IPS-18c (cell line): Measurements from ENCODE around the gene RGS10.

ENCODE experiments used
- H3K4me3 ChIP-seq: 2 replicates; pipeline ENCODE4 v1.7.0; 2013; ENCODE audit warnings: low read depth, mild to moderate bottlenecking, low read length, moderate library complexity; ENCODE audit not compliant: insufficient read depth
- H3K9me3 ChIP-seq: one replicate; pipeline ENCODE4 v1.6.1; 2013; ENCODE audit warnings: mild to moderate bottlenecking, low read length, moderate library complexity; ENCODE audit not compliant: control insufficient read depth, insufficient read depth

RGS10 gene

GRCh38 chr10:119491966-119492757 lies 50.4 kb downstream of the RGS10 start:
- no peaks in the 10 kb centered on the region for H3K9me3 ChIP-seq
- no peak overlapping the region for H3K4me3 ChIP-seq

DNA sequence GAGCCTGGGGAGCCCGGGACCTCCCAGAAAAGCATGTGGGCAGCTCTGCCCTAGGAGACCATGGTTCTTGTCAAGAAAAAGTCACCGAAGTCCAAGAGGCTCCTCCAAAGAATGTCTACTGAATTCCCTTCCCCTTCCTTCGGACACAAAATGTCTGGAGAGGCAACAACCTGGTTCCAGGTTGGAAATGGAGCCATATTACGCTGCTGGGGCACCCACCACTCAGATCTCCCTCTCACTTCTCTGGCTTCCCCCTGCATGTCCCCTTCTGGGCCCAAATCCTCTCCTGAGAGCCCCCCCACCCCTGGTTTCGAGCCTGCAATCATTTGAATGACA lies 52.6 kb downstream of the RGS10 start:
- no peaks in the 10 kb centered on the region for H3K9me3 ChIP-seq
- no peak overlapping the region for H3K4me3 ChIP-seq

DNA sequence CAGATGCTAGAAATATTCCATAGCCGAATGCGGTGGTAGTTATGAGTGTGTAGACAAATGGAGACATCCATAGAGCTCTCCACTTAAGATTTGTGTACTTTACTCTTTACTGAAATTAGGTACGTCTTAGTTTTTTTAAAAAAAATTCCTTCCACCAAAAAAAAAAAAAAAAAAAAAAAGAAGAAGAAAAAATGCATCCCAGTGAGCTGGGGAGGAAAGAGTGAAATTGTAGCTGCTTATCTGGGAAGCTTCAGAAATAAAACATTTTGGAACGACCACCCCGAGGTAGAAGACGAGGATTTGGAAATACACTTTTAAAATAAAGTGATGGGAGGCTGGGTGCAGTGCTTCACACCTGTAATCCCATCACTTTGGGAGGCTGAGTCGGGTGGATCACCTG lies 53.8 kb downstream of the RGS10 start:
- no peak overlapping the region for H3K4me3 ChIP-seq
- H3K9me3 ChIP-seq, result no peaks in the 10 kb centered on the region

DNA sequence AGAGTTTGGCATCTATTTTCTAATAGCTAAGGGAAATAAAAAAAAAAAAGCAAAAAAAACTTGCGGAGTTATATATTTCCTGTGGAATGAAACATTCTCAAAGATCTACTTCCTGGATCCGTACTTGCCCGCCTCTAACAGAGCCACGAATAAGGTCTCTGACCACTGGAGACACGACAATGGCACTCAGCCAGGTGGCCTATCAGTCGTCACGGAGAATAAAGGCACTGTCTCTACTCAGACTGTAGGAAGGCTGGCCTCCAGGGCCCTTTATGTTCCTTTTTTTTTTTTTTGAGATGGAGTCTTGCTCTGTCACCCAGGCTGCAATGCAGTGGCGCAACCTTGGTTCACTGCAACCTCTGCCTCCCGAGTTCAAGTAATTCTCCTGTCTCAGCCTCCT lies 58.7 kb downstream of the RGS10 start:
- Histone ChIP-seq H3K9me3 (no peaks in the 10 kb centered on the region), H3K4me3 (no peak overlapping the region)

- Histone ChIP-seq H3K9me3 (no peaks in the 10 kb centered on the region), H3K4me3 (no peak overlapping the region)
Observed at GRCh38 chr10:119483001-119483400, 59.5 kb downstream of the RGS10 start.

- H3K4me3 ChIP-seq, result no peak overlapping the region
- H3K9me3 ChIP-seq, result no peaks in the 10 kb centered on the region
Observed at GRCh38 chr10:119481781-119482426, 60.6 kb downstream of the RGS10 start.

DNA sequence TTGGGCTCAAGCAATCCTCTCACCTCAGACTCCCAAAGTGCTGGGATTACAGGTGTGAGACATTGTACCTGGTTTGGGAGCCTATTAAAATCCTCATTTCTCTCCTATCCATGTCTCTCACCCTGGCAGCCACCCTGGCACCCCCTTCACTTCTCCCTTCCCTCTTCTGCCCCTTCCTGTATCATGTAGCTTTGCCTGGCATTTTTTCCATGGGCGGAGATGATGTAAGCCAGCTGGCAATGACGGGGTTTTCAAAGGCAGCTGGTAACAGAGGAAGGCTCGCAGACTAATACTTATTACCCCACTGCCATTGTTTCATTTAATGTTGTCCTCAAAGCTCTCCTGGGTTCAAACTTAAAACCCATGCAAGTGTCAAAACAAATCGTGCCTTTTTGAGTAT lies 61.9 kb downstream of the RGS10 start:
- Histone ChIP-seq H3K9me3 (no peaks in the 10 kb centered on the region), H3K4me3 (no peak overlapping the region)

GRCh38 chr10:119479532-119479931 lies 63.0 kb downstream of the RGS10 start:
- H3K4me3 ChIP-seq, result no peak overlapping the region
- H3K9me3 ChIP-seq, result no peaks in the 10 kb centered on the region

DNA sequence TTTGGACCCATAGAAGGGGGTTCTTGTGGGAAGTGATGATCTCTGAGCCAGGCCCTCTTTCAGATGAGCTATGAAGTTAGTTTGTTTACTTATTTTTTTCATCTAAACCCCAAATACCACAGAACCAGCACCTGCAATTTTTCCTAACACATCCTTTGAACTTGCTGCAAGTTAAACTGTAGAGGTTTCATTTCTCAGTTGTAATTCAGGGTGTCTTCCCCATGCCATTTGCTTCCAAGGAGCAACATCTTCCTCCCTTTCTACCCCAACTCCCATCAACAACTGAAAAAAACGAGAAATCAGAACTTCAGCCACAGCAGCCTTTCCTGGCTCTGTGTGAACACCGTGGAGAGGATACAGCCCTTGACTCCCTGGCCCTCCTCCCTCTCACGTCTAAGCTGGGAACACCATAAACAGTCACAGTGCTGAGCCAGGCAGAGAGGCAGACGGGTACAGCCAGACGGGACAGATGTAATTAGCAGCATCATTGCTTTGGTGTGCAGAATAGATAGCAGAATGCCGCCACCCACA lies 63.6 kb downstream of the RGS10 start:
- Histone ChIP-seq H3K4me3 (no peak overlapping the region), H3K9me3 (peaks cover 2% of the 10 kb centered on the region)

DNA sequence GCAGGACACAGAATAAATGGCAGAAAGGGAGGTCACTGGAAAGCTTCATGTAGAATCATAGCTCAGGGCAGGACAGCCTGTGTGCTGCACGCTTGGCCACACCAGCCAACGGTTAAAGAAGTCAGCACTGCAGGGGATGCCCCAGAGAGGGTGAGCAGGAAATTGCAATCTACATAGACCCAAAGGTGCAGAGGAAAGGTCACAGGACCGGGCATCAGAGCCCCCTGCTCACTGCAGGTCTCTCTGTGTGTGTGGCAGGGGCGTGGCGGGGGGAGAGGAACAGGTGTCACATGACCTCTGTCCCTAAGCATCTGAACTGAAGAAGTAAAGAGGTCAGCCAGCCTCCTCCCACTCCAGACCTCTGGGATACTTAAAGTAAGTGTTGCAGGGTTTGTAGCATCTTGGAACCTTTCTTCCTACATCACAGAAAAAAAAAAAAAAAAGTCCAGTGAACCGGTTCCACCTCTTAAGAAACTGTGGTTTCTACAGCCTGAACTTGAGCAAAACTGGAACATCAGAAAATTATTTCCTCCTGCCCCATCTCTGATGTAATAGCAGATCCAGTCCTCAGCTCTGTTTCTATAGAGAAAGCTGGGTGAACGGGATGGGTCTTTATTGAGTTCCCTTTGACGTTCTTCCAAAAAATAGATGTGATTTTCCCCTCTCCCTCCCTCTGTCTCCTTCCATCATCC lies 64.3 kb downstream of the RGS10 start:
- Histone ChIP-seq H3K4me3 (no peak overlapping the region), H3K9me3 (peaks cover 3% of the 10 kb centered on the region)

DNA sequence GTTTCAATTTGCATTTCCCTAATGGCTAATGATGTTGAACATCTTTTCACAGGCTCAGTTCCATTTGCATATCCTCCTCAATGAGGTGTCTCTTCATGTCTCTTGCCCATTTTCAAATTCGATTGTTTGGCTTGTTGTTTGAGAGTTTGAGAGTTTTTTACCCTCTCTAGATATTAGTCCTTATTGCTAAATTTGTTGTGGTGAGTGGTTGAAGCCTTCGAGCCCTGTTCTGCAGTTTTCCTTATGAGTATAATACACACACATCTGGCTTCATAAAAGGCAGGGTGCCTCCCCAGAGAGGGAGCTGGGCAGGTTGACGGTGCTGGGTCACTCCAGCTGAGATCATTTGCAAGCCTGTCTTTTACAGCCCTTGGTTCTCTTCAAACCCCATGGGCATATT lies 65.1 kb downstream of the RGS10 start:
- Histone ChIP-seq H3K4me3 (no peak overlapping the region), H3K9me3 (peaks cover 3% of the 10 kb centered on the region)

- H3K9me3 ChIP-seq, result peaks cover 3% of the 10 kb centered on the region
- no peak overlapping the region for H3K4me3 ChIP-seq
Observed at GRCh38 chr10:119474606-119475005, 67.9 kb downstream of the RGS10 start.

DNA sequence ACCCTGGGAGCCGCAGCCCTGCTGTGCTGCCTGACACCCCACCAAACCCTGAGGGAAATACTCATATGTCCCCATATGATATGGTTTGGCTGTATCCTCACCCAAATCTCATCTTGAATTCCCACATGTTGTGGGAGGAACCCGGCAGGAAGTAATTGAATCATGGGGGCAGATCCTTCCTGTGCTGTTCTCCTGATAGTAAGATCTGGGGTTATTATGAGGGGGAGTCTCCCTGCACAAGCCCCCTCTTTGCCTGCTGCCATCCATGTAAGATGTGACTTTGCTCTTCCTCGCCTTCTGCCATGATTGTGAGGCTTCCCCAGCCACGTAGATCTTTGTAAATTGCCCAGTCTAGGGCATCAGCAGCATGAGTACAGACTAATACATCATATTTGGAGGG lies 68.7 kb downstream of the RGS10 start:
- Histone ChIP-seq H3K9me3 (peaks cover 3% of the 10 kb centered on the region), H3K4me3 (no peak overlapping the region)

DNA sequence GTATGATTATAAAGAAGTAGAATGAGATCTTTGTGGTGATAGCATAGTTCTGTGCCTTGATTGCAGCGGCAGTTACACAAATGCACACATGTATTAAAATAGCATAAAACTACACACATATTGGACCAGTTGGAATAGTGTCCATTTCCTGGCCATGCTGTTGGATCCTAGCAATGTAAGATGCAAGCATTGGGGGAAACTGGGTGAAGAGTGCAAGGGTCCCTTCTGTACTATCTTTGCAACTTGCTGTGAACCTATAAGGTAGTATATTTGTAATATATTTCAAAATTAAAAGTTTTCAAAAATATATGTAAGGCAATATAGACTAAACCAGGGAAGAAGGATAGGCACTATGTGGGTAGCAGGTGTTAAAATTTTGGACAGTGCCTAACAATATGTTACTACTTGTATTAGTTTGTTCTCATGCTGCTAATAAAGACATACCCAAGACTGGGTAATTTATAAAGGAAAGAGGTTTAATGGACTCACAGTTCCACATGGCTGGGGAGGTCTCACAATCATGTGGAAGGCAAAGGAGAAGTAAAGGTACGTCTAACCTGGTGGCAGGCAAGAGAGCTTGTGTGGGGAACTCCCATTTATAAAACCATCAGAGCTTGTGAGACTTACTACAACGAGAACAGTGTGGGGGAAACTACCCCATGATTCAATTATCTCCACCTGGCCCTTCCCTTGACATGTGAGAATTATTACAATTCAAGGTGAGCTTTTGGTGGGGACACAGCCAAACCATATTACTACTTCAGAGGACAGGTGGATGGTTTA lies 71.4 kb downstream of the RGS10 start:
- H3K9me3 ChIP-seq, result peaks cover 3% of the 10 kb centered on the region
- H3K4me3 ChIP-seq, result no peak overlapping the region

- Histone ChIP-seq H3K9me3 (peaks cover 3% of the 10 kb centered on the region), H3K4me3 (no peak overlapping the region)
Observed at GRCh38 chr10:119469846-119470245, 72.7 kb downstream of the RGS10 start.

GRCh38 chr10:119469325-119469707 lies 73.2 kb downstream of the RGS10 start:
- H3K9me3 ChIP-seq, result peaks cover 3% of the 10 kb centered on the region
- no peak overlapping the region for H3K4me3 ChIP-seq

- Histone ChIP-seq H3K9me3 (no peaks in the 10 kb centered on the region), H3K4me3 (no peak overlapping the region)
Observed at GRCh38 chr10:119468542-119469324, 73.8 kb downstream of the RGS10 start.
